Measurements from ENCODE around the gene WDR11. TPM values are rescaled to one million over a fixed set of nuclear protein-coding genes. Genes with fewer than 3 reads are reported as not detected.

The WDR11 gene
- total RNA-seq, 1 experiment from 2014 or later: 48.7 TPM

- Mint-ChIP-seq H3K4me3 (no peak overlapping the region), H3K36me3 (ENCODE audit: insufficient read depth in 1 of 3, low read depth in 3 of 3) (no peaks in the 10 kb centered on the region; a peak in 1 of 7 replicates), H3K9me3 (peaks cover 0 to 1% of the 10 kb centered on the region in 2 experiments; a peak in 2 of 5 replicates), H3K27me3 (ENCODE audit: low read depth) (peaks cover 5% of the 10 kb centered on the region; the same call in 1 of the 2 replicates), H3K27ac (no peak overlapping the region), H3K4me1 (0 out of 4 replicates have a peak, but pooled peaks cover 0 to 2% of the 10 kb centered on the region in 2 experiments)
- Histone ChIP-seq H3K14ac (ENCODE audit: insufficient read depth, low read length) (no peak overlapping the region), H3K27ac (ENCODE audit: insufficient read length, low read depth, low read length) (no peak overlapping the region), H2BK15ac (ENCODE audit: low read depth, low read length) (no peak overlapping the region), H2BK120ac (ENCODE audit: low read depth, low read length, poor library complexity, severe bottlenecking) (no peak overlapping the region), H3K23ac (ENCODE audit: insufficient read length, low read depth, low read length) (no peak overlapping the region), H3T11ph (ENCODE audit: low read length) (no peak overlapping the region), H3K23me2 (ENCODE audit: insufficient read length, low read depth, low read length, poor library complexity, severe bottlenecking) (no peaks in the 10 kb centered on the region), H3K4me1 (ENCODE audit: insufficient read depth, low read length) (no peaks in the 10 kb centered on the region), H4K5ac (ENCODE audit: insufficient read length, low read depth, low read length) (no peak overlapping the region), H3K4me2 (ENCODE audit: insufficient read depth, insufficient read length, low read length) (no peak overlapping the region), H2BK12ac (ENCODE audit: insufficient read length, low read depth, low read length) (no peak overlapping the region), H2BK20ac (ENCODE audit: low read depth, low read length, poor library complexity, severe bottlenecking) (no peak overlapping the region), H2AK5ac (ENCODE audit: insufficient read length, low read length) (no peak overlapping the region), H3K18ac (ENCODE audit: insufficient read length, low read depth, low read length) (no peak overlapping the region), H4K91ac (ENCODE audit: insufficient read length, low read depth, low read length) (no peak overlapping the region), H3K79me2 (ENCODE audit: insufficient read depth, low read length) (no peaks in the 10 kb centered on the region), H3K4ac (ENCODE audit: low read depth, low read length) (no peak overlapping the region), H2BK5ac (ENCODE audit: insufficient read length, low read length) (no peak overlapping the region), H2AFZ (ENCODE audit: low read length) (no peak overlapping the region), H4K8ac (replicated peaks; ENCODE audit: insufficient read length, low read depth, low read length) (no peak overlapping the region), H3K9ac (ENCODE audit: extremely low read depth, insufficient read length, low read length) (no peak overlapping the region), H3K27me3 (ENCODE audit: insufficient read depth, low read length) (no peaks in the 10 kb centered on the region), H3K79me1 (ENCODE audit: insufficient read depth, low read depth, low read length, poor library complexity, severe bottlenecking) (no peaks in the 10 kb centered on the region), H3K9me3 (ENCODE audit: control insufficient read depth, low read depth, low read length) (no peaks in the 10 kb centered on the region), H4K20me1 (ENCODE audit: control insufficient read depth, insufficient read depth, insufficient read length) (no peaks in the 10 kb centered on the region), H3K56ac (ENCODE audit: insufficient read length, low read depth, low read length) (no peak overlapping the region)
- DNase-seq: no peak
- WGBS (ENCODE audit: extremely low coverage, insufficient read length, low lambda C conversion rate): no CpG with 5 or more reads among the region's 3 CpGs
- no peak for TF ChIP-seq CTCF (conservative IDR thresholded peaks at IDR 0.05)
Observed at GRCh38 chr10:120931423-120931822, 80.3 kb downstream of the WDR11 start.
